HCT116 (cell line): ENCODE data around the gene BMP15. TPM values are rescaled to one million over a fixed set of nuclear protein-coding genes. Genes with fewer than 3 reads are reported as not detected.

ENCODE experiments used
- ATAC-seq: fragments of 200-7000 bp; cut with Tn5 transposase; 2 replicates; pipeline ENCODE4 v1.9.1; 2020; ENCODE audit warnings: mild to moderate bottlenecking, moderate library complexity
- BruUV-seq: library from RNA; stranded (reverse); fragments of 400-500 nt; replicated peaks from 2 replicates; lab custom pipeline; 2021; lab: Mats Ljungman, UMichigan
- CTCF ChIA-PET: fragments of 300-600 bp; sonication (Branson Sonifier 250); formaldehyde crosslinking; loops from one replicate; lab custom pipeline; 2021; ENCODE audit warnings: antibody characterized with exemption; lab: Charles Lee
- POLR2A ChIA-PET: fragments of 300-600, 350-600 bp; sonication (Branson Sonifier 250); formaldehyde crosslinking; loops from one replicate; lab custom pipeline; 2021; ENCODE audit warnings: antibody characterized with exemption; lab: Charles Lee
- RAD21 ChIA-PET, 2 experiments: fragments of 300-600 bp; sonication (Branson Sonifier 250); formaldehyde crosslinking; loops; one replicate each; lab custom pipeline; 2023; ENCODE audit warnings: low total read pairs in 2 of 2; ENCODE audit not compliant: uncharacterized antibody in 2 of 2, unreplicated experiment in 2 of 2, low non-redundant PET in 1 of 2; lab: Charles Lee
- DNase-seq: peaks from one replicate; pipeline ENCODE4 v3.0.0-alpha.2; 2010; ENCODE audit warnings: low read depth, low spot score
- H2AFZ ChIP-seq: fragments of 200-600 bp; shearing (Covaris generic), sonication (generic); 2 replicates; pipeline ENCODE4 v1.6.1; 2017; ENCODE audit warnings: low read depth, mixed run types, mixed read lengths, antibody characterized with exemption, low read length; ENCODE audit not compliant: poor library complexity, severe bottlenecking
- H3K27ac ChIP-seq: 2 replicates; pipeline ENCODE4 v1.5.1; 2012; ENCODE audit warnings: low read depth, low read length
- H3K27me3 ChIP-seq: fragments of 200-600 bp; sonication (generic); 2 replicates; pipeline ENCODE4 v1.6.1; 2016; ENCODE audit warnings: mixed run types, low read length, mixed read lengths; ENCODE audit not compliant: insufficient read depth
- H3K36me3 ChIP-seq, 2 experiments: fragments of 200-500 bp in 1 of 2; fragments of 200-600 bp in 1 of 2; sonication (Bioruptor generic) in 1 of 2; sonication (generic) in 1 of 2; 2 replicates each; pipeline versions ENCODE4 v1.5.1 to v1.6.1; 2014 to 2016; ENCODE audit warnings: low read length in 2 of 2, inconsistent platforms in 1 of 2, mixed read lengths in 1 of 2, mixed run types in 1 of 2; ENCODE audit not compliant: insufficient read depth in 2 of 2, control insufficient read depth in 1 of 2
- H3K4me1 ChIP-seq, 2 experiments: fragments of 200-600 bp in 1 of 2; sonication (generic) in 1 of 2; 2 replicates each; pipeline versions ENCODE4 v1.5.1 to v1.6.1; 2012 to 2017; ENCODE audit warnings: low read length in 2 of 2, inconsistent platforms in 1 of 2, mild to moderate bottlenecking in 1 of 2, mixed read lengths in 1 of 2, mixed run types in 1 of 2, moderate library complexity in 1 of 2; ENCODE audit not compliant: insufficient read depth in 2 of 2, control insufficient read depth in 1 of 2
- H3K4me2 ChIP-seq: fragments of 200-600 bp; sonication (generic); 2 replicates; pipeline ENCODE4 v1.6.1; 2017; ENCODE audit warnings: mixed run types, low read length, mixed read lengths
- H3K4me3 ChIP-seq, 2 experiments: fragments of 200-600 bp in 1 of 2; sonication (generic) in 1 of 2; replicated peaks in 1 of 2; 2 replicates each; pipeline ENCODE4 v1.5.1; 2011 to 2016; ENCODE audit warnings: low read length in 2 of 2, control low read depth in 1 of 2, low read depth in 1 of 2, mild to moderate bottlenecking in 1 of 2, mixed read lengths in 1 of 2, mixed run types in 1 of 2
- H3K79me2 ChIP-seq: fragments of 200-600 bp; sonication (generic); 2 replicates; pipeline ENCODE4 v1.6.1; 2017; ENCODE audit warnings: mild to moderate bottlenecking, mixed run types, low read length, moderate library complexity, mixed read lengths; ENCODE audit not compliant: insufficient read depth
- H3K9ac ChIP-seq: fragments of 200-600 bp; sonication (generic); 2 replicates; pipeline ENCODE4 v1.6.1; 2016; ENCODE audit warnings: low read length, mixed read lengths
- H3K9me2 ChIP-seq: fragments of 200-600 bp; sonication (generic), shearing (Covaris generic); 2 replicates; pipeline ENCODE4 v1.6.1; 2017; ENCODE audit warnings: mixed run types, mild to moderate bottlenecking, moderate library complexity; ENCODE audit not compliant: insufficient read depth
- H3K9me3 ChIP-seq, 2 experiments: fragments of 200-500 bp in 1 of 2; fragments of 200-600 bp in 1 of 2; sonication (Bioruptor generic) in 1 of 2; sonication (generic) in 1 of 2; 2 replicates each; pipeline ENCODE4 v1.6.1; 2014 to 2017; ENCODE audit warnings: low read length in 2 of 2, mixed read lengths in 2 of 2, inconsistent platforms in 1 of 2, low read depth in 1 of 2, mild to moderate bottlenecking in 1 of 2, mixed run types in 1 of 2, moderate library complexity in 1 of 2; ENCODE audit not compliant: control insufficient read depth in 1 of 2, insufficient read depth in 1 of 2
- H4K20me1 ChIP-seq: fragments of 200-600 bp; sonication (generic), shearing (Covaris generic); 2 replicates; pipeline ENCODE4 v1.6.1; 2017; ENCODE audit warnings: mixed run types, mild to moderate bottlenecking, moderate library complexity; ENCODE audit not compliant: insufficient read depth
- EGR1 ChIP-seq: IDR thresholded peaks from 2 replicates; pipeline ENCODE4 v1.6.1; 2012; ENCODE audit warnings: low read depth
- EZH2 ChIP-seq: fragments of 200-600 bp; sonication (generic); IDR thresholded peaks from 2 replicates; pipeline ENCODE4 v1.6.1; 2017; ENCODE audit warnings: antibody characterized with exemption, mixed run types
- FOSL1 ChIP-seq: IDR thresholded peaks from 2 replicates; pipeline ENCODE4 v1.6.1; 2012; ENCODE audit warnings: low read depth
- POLR2AphosphoS5 ChIP-seq: IDR thresholded peaks from 2 replicates; pipeline ENCODE4 v1.6.1; 2011; ENCODE audit warnings: mild to moderate bottlenecking, low read depth, low read length, moderate library complexity
- RAD21 ChIP-seq: IDR thresholded peaks from 2 replicates; pipeline ENCODE4 v1.6.1; 2012; ENCODE audit warnings: low read depth, mild to moderate bottlenecking
- SP1 ChIP-seq: IDR thresholded peaks from 2 replicates; pipeline ENCODE4 v1.6.1; 2012; ENCODE audit warnings: low read depth
- SRF ChIP-seq: IDR thresholded peaks from 2 replicates; pipeline ENCODE4 v1.6.1; 2012; ENCODE audit warnings: low read depth
- YY1 ChIP-seq: IDR thresholded peaks from 2 replicates; pipeline ENCODE4 v1.6.1; 2011; ENCODE audit warnings: low read length, low read depth, moderate library complexity, mild to moderate bottlenecking; ENCODE audit not compliant: insufficient replicate concordance; ENCODE audit errors: extremely low read depth
- ZFX ChIP-seq: fragments of 450-650 bp; IDR thresholded peaks from 2 replicates; pipeline ENCODE4 v1.6.1; 2017
- intact Hi-C: fragments of 100-400 bp; cut with micrococcal nuclease; formaldehyde crosslinking; loops from 2 replicates; pipeline ENCODE4 v1.10.0; 2022
- total RNA-seq: library from RNA; stranded (reverse); gene quantifications from one replicate; pipeline ENCODE4 v1.2.1, GENCODE V29; 2021; ENCODE audit not compliant: unreplicated experiment
- TF ChIP-seq, protein P1 (sequence below): IDR thresholded peaks from 2 replicates; pipeline ENCODE4 v1.6.1; 2012; ENCODE audit warnings: low read depth
- TF ChIP-seq, protein P2 (sequence below), 3 experiments: fragments of 200-600 bp in 1 of 3; sonication (generic) in 1 of 3; IDR thresholded peaks in 2 of 3; conservative IDR thresholded peaks in 1 of 3; 2 replicates each; pipeline ENCODE4 v1.5.1; 2012 to 2017; ENCODE audit warnings: low read depth in 2 of 3, low read length in 2 of 3, antibody characterized with exemption in 1 of 3, borderline replicate concordance in 1 of 3, control low read depth in 1 of 3, mild to moderate bottlenecking in 1 of 3, mixed read lengths in 1 of 3, mixed run types in 1 of 3, moderate library complexity in 1 of 3; ENCODE audit not compliant: insufficient read depth in 1 of 3

BMP15 gene
- total RNA-seq, 1 experiment from 2014 or later = not detected

- no TSS peak for BruUV-seq
- H3K4me1 ChIP-seq = no peaks in the 10 kb centered on the region
- ChIA-PET CTCF (no interaction called here), RAD21 (no interaction called here), POLR2A (no interaction called here)
- H3K79me2 ChIP-seq = no peaks in the 10 kb centered on the region
- H3K4me2 ChIP-seq = no peak overlapping the region
- H3K4me3 ChIP-seq = no peak overlapping the region
- intact Hi-C loops = no loop called here
- no peaks in the 10 kb centered on the region for H3K36me3 ChIP-seq
- no peak overlapping the region for H3K27ac ChIP-seq
- ATAC-seq = no peak
- no peaks in the 10 kb centered on the region for H4K20me1 ChIP-seq
- no peaks in the 10 kb centered on the region for H3K27me3 ChIP-seq
- no peak overlapping the region for H3K9ac ChIP-seq
- no peaks in the 10 kb centered on the region for H3K9me3 ChIP-seq
- no peak for DNase-seq
- no peaks in the 10 kb centered on the region for H3K9me2 ChIP-seq
- TF ChIP-seq EGR1 (no peak), EZH2 (no peak), FOSL1 (no peak), SRF (no peak), SP1 (no peak), RAD21 (no peak), ZFX (no peak), YY1 (no peak), POLR2AphosphoS5 (no peak)
- TF ChIP-seq, protein P1, sequence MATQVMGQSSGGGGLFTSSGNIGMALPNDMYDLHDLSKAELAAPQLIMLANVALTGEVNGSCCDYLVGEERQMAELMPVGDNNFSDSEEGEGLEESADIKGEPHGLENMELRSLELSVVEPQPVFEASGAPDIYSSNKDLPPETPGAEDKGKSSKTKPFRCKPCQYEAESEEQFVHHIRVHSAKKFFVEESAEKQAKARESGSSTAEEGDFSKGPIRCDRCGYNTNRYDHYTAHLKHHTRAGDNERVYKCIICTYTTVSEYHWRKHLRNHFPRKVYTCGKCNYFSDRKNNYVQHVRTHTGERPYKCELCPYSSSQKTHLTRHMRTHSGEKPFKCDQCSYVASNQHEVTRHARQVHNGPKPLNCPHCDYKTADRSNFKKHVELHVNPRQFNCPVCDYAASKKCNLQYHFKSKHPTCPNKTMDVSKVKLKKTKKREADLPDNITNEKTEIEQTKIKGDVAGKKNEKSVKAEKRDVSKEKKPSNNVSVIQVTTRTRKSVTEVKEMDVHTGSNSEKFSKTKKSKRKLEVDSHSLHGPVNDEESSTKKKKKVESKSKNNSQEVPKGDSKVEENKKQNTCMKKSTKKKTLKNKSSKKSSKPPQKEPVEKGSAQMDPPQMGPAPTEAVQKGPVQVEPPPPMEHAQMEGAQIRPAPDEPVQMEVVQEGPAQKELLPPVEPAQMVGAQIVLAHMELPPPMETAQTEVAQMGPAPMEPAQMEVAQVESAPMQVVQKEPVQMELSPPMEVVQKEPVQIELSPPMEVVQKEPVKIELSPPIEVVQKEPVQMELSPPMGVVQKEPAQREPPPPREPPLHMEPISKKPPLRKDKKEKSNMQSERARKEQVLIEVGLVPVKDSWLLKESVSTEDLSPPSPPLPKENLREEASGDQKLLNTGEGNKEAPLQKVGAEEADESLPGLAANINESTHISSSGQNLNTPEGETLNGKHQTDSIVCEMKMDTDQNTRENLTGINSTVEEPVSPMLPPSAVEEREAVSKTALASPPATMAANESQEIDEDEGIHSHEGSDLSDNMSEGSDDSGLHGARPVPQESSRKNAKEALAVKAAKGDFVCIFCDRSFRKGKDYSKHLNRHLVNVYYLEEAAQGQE = no peak
- TF ChIP-seq, protein P2, sequence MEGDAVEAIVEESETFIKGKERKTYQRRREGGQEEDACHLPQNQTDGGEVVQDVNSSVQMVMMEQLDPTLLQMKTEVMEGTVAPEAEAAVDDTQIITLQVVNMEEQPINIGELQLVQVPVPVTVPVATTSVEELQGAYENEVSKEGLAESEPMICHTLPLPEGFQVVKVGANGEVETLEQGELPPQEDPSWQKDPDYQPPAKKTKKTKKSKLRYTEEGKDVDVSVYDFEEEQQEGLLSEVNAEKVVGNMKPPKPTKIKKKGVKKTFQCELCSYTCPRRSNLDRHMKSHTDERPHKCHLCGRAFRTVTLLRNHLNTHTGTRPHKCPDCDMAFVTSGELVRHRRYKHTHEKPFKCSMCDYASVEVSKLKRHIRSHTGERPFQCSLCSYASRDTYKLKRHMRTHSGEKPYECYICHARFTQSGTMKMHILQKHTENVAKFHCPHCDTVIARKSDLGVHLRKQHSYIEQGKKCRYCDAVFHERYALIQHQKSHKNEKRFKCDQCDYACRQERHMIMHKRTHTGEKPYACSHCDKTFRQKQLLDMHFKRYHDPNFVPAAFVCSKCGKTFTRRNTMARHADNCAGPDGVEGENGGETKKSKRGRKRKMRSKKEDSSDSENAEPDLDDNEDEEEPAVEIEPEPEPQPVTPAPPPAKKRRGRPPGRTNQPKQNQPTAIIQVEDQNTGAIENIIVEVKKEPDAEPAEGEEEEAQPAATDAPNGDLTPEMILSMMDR (IDR thresholded peaks at IDR 0.05 in 2 of 3, conservative IDR thresholded peaks at IDR 0.05 in 1 of 3; ENCODE audit: borderline replicate concordance in 1 of 3, insufficient read depth in 1 of 3, low read depth in 2 of 3, low read length in 2 of 3) = no peak
- no peak overlapping the region for H2AFZ ChIP-seq
Measured at GRCh38 chrX:50942471-50942870, 31.9 kb downstream of the BMP15 start.
